RWPE2 (cell line): ENCODE results near the gene SORCS2.

ENCODE experiments used
- ATAC-seq: fragments of 200-7000 bp; cut with Tn5 transposase; 3 replicates; pipeline ENCODE4 v1.9.1; 2021; ENCODE audit warnings: low read depth
- DNase-seq: peaks from one replicate; pipeline ENCODE4 v3.0.0-alpha.2; 2020; ENCODE audit warnings: low spot score
- H3K27ac ChIP-seq: fragments of 450-650 bp; 2 replicates; pipeline ENCODE4 v1.5.1; 2017; ENCODE audit warnings: mild to moderate bottlenecking; ENCODE audit not compliant: poor library complexity, severe bottlenecking
- H3K27me3 ChIP-seq: fragments of 250-450 bp; sonication (Bioruptor Pico); 2 replicates; pipeline ENCODE4 v1.5.1; 2021; ENCODE audit warnings: mild to moderate bottlenecking, moderate library complexity; ENCODE audit not compliant: insufficient read depth, poor library complexity, severe bottlenecking
- H3K36me3 ChIP-seq: fragments of 250-450 bp; sonication (Bioruptor Pico); 2 replicates; pipeline ENCODE4 v1.5.1; 2020; ENCODE audit warnings: low read depth, mild to moderate bottlenecking, moderate library complexity
- H3K4me1 ChIP-seq: fragments of 250-450 bp; sonication (Bioruptor Pico); 2 replicates; pipeline ENCODE4 v1.5.1; 2021; ENCODE audit warnings: mild to moderate bottlenecking, moderate library complexity; ENCODE audit not compliant: insufficient read depth, poor library complexity, severe bottlenecking
- H3K4me3 ChIP-seq: fragments of 250-450 bp; sonication (Bioruptor Pico); 2 replicates; pipeline ENCODE4 v1.5.1; 2021; ENCODE audit warnings: mild to moderate bottlenecking, moderate library complexity; ENCODE audit not compliant: severe bottlenecking
- H3K9me3 ChIP-seq: fragments of 250-450 bp; sonication (Bioruptor Pico); 2 replicates; pipeline ENCODE4 v1.5.1; 2021; ENCODE audit warnings: mild to moderate bottlenecking, moderate library complexity; ENCODE audit not compliant: severe bottlenecking
- CTCF ChIP-seq: fragments of 450-650 bp; IDR thresholded peaks from one replicate; pipeline ENCODE4 v1.5.1; 2017; ENCODE audit warnings: mild to moderate bottlenecking, moderate library complexity; ENCODE audit not compliant: poor library complexity, severe bottlenecking

The SORCS2 gene

GRCh38 chr4:7638984-7639789, 446.8 kb downstream of the SORCS2 start:
- no peak for ATAC-seq
- no peak overlapping the region for H3K27ac ChIP-seq
- H3K9me3 ChIP-seq: no peaks in the 10 kb centered on the region
- no peaks in the 10 kb centered on the region for H3K36me3 ChIP-seq
- peak; percentile 42 for DNase-seq
- no peak for TF ChIP-seq CTCF
- H3K27me3 ChIP-seq: no peaks in the 10 kb centered on the region
- H3K4me3 ChIP-seq: no peak overlapping the region
- no peaks in the 10 kb centered on the region for H3K4me1 ChIP-seq

- TF ChIP-seq CTCF: no peak
- no peak for ATAC-seq
- H3K36me3 ChIP-seq: no peaks in the 10 kb centered on the region
- DNase-seq: no peak
- no peaks in the 10 kb centered on the region for H3K27me3 ChIP-seq
- no peak overlapping the region for H3K27ac ChIP-seq
- no peaks in the 10 kb centered on the region for H3K9me3 ChIP-seq
- no peaks in the 10 kb centered on the region for H3K4me1 ChIP-seq
- H3K4me3 ChIP-seq: no peak overlapping the region
These were observed 447.8 kb downstream of the SORCS2 start for GRCh38 chr4:7640136-7640535.

GRCh38 chr4:7641712-7642111, 449.4 kb downstream of the SORCS2 start:
- H3K36me3 ChIP-seq: no peaks in the 10 kb centered on the region
- H3K9me3 ChIP-seq: no peaks in the 10 kb centered on the region
- no peak overlapping the region for H3K4me3 ChIP-seq
- no peaks in the 10 kb centered on the region for H3K27me3 ChIP-seq
- TF ChIP-seq CTCF: no peak
- H3K27ac ChIP-seq: no peak overlapping the region
- peaks cover 2% of the 10 kb centered on the region for H3K4me1 ChIP-seq
- ATAC-seq (no peak), DNase-seq (no peak)

- H3K4me3 ChIP-seq: no peak overlapping the region
- ATAC-seq (no peak), DNase-seq (no peak)
- no peak overlapping the region for H3K27ac ChIP-seq
- no peaks in the 10 kb centered on the region for H3K9me3 ChIP-seq
- no peaks in the 10 kb centered on the region for H3K36me3 ChIP-seq
- H3K27me3 ChIP-seq: no peaks in the 10 kb centered on the region
- H3K4me1 ChIP-seq: peaks cover 5% of the 10 kb centered on the region
- no peak for TF ChIP-seq CTCF
These were observed 450.6 kb downstream of the SORCS2 start for GRCh38 chr4:7642741-7643458.

- Histone ChIP-seq H3K4me3 (no peak overlapping the region), H3K9me3 (no peaks in the 10 kb centered on the region), H3K27ac (no peak overlapping the region), H3K4me1 (peaks cover 26% of the 10 kb centered on the region), H3K36me3 (no peaks in the 10 kb centered on the region), H3K27me3 (no peaks in the 10 kb centered on the region)
- ATAC-seq (no peak), DNase-seq (no peak)
- TF ChIP-seq CTCF: no peak
These were observed 452.8 kb downstream of the SORCS2 start for GRCh38 chr4:7645158-7645557.
